ENCODE data around the gene SLAIN2.

Gene SLAIN2

GRCh38 chr4:48334236-48334635, 7.1 kb upstream of the SLAIN2 start:
- TF ChIP-seq, protein P1, sequence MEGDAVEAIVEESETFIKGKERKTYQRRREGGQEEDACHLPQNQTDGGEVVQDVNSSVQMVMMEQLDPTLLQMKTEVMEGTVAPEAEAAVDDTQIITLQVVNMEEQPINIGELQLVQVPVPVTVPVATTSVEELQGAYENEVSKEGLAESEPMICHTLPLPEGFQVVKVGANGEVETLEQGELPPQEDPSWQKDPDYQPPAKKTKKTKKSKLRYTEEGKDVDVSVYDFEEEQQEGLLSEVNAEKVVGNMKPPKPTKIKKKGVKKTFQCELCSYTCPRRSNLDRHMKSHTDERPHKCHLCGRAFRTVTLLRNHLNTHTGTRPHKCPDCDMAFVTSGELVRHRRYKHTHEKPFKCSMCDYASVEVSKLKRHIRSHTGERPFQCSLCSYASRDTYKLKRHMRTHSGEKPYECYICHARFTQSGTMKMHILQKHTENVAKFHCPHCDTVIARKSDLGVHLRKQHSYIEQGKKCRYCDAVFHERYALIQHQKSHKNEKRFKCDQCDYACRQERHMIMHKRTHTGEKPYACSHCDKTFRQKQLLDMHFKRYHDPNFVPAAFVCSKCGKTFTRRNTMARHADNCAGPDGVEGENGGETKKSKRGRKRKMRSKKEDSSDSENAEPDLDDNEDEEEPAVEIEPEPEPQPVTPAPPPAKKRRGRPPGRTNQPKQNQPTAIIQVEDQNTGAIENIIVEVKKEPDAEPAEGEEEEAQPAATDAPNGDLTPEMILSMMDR (IDR thresholded peaks at IDR 0.05; ENCODE audit: insufficient read depth, missing control alignments) = no peak
- DNase-seq (ENCODE audit: insufficient read length, low spot score) (no peak), FAIRE-seq (no peak)

- FAIRE-seq (no peak), DNase-seq (ENCODE audit: insufficient read length, low spot score) (no peak)
- TF ChIP-seq, protein P1 (IDR thresholded peaks at IDR 0.05; ENCODE audit: insufficient read depth, missing control alignments) = no peak
Measured at GRCh38 chr4:48334900-48335384, 6.4 kb upstream of the SLAIN2 start.

- no peak for FAIRE-seq
- no peak for DNase-seq (ENCODE audit: insufficient read length, low spot score)
- TF ChIP-seq, protein P1 (IDR thresholded peaks at IDR 0.05; ENCODE audit: insufficient read depth, missing control alignments) = no peak
Measured at GRCh38 chr4:48336146-48336870, 5.0 kb upstream of the SLAIN2 start.

- DNase-seq (ENCODE audit: insufficient read length, low spot score) (no peak), FAIRE-seq (no peak)
- TF ChIP-seq, protein P1 (IDR thresholded peaks at IDR 0.05; ENCODE audit: insufficient read depth, missing control alignments) = no peak
Measured at GRCh38 chr4:48337731-48338130, 3.6 kb upstream of the SLAIN2 start.

DNA sequence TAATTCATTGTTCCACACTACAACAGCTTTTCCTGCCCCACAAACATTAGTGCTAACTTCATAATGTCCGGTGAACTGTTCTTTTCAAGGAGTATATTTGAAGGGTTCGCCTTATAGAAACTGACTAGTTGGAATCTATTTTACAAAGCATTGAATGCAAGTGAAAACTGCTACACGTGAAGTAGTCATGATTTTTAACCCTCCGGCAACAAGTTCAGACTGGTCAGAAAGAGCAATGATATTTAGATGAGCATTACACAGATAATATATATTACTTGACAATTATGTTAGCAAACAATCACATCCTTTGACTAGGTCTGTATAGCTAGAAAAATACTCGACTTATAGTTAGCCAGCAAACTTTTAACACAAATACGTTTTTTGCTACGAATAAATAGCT, 1.7 kb upstream of the SLAIN2 start:
- TF ChIP-seq, protein P1 (IDR thresholded peaks at IDR 0.05; ENCODE audit: insufficient read depth, missing control alignments) = no peak
- DNase-seq (ENCODE audit: insufficient read length, low spot score) (no peak), FAIRE-seq (no peak)

DNA sequence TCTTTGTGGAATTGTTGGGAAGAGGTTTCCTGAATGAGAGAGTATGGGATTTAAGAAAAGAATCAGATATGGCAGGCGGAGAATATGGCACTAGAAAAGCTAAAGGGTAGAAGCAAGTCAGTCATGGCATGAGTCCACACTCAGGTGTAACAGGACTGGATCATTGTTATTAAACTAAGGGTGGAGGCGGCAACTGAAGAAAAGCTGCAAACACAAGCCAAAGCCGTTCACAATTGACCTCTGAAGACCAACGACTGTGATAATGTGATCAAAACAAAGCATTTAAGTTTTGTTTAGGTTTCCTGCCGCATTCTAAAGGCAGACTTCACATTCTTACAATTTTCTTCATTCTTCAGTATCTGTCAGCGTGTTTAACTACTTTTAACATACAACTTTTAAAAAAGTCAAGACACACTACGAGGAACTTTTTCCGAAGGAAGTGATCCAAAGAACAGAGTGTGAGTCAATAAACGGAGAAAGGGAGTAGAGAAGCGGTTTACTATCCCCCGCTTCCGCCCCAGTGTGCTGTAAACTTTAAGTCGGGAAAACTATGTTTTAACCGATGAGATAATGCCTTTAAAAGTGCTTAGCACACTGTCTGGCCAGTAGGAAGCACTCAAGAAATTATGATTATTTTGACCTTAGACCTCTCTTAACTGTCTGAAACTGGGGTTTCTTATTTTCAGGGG, 909 bp upstream of the SLAIN2 start:
- DNase-seq (ENCODE audit: insufficient read length, low spot score) (no peak), FAIRE-seq (no peak)
- TF ChIP-seq, protein P1 (IDR thresholded peaks at IDR 0.05; ENCODE audit: insufficient read depth, missing control alignments) = no peak
